Cardiac muscle cell (in vitro differentiated cells and primary cell): ENCODE measurements around the gene AFTPH. TPM values are rescaled to one million over a fixed set of nuclear protein-coding genes. Genes with fewer than 3 reads are reported as not detected.
A peak's percentile ranks its signal among the peaks of the same experiment; 100 is the strongest.

Source experiments
- DNase-seq, 2 donors: peaks; one replicate each; pipeline versions ENCODE4 v3.0.0 to v3.0.0-alpha.2; 2010 to 2017; ENCODE audit warnings: low read depth in 1 of 2, low spot score in 1 of 2
- H3K27ac ChIP-seq: fragments of 200-600 bp; sonication (generic); 2 replicates; pipeline ENCODE4 v1.5.1; 2016
- H3K27me3 ChIP-seq: fragments of 200-600 bp; sonication (generic); 2 replicates; pipeline ENCODE4 v1.6.0; 2016; ENCODE audit warnings: control low read depth
- H3K36me3 ChIP-seq: fragments of 200-600 bp; sonication (generic); 2 replicates; pipeline ENCODE4 v1.5.1; 2016; ENCODE audit warnings: control low read depth
- H3K4me1 ChIP-seq: fragments of 200-600 bp; sonication (generic); 2 replicates; pipeline ENCODE4 v1.8.1; 2017; ENCODE audit warnings: low read depth, mild to moderate bottlenecking, mixed run types
- H3K4me3 ChIP-seq: fragments of 200-600 bp; sonication (generic); 2 replicates; pipeline ENCODE4 v1.5.1; 2016; ENCODE audit warnings: mild to moderate bottlenecking
- H3K9me3 ChIP-seq: fragments of 200-600 bp; sonication (generic); 2 replicates; pipeline ENCODE4 v1.5.1; 2017; ENCODE audit warnings: low read depth, mild to moderate bottlenecking, control low read depth
- polyA plus RNA-seq: library from polyadenylated mRNA; unstranded; fragments of >200 nt; fragmentation: Nextera tagmentation; extraction: Ambion mirVana; gene quantifications from 2 replicates; pipeline ENCODE4 v1.2.1, GENCODE V29; 2016
- total RNA-seq: library from RNA; depleted of rRNA; stranded (reverse); fragments of >200 nt; gene quantifications from 2 replicates; pipeline ENCODE4 v1.2.3, GENCODE V29; 2016
- TF ChIP-seq, protein P1 (sequence below): IDR thresholded peaks from 2 replicates; pipeline ENCODE4 v1.5.1; 2012; ENCODE audit warnings: low read depth, mild to moderate bottlenecking, low read length

Gene AFTPH
- total and polyA plus RNA-seq, 2 experiments from 2014 or later: 7.1 to 18.5 TPM

DNA sequence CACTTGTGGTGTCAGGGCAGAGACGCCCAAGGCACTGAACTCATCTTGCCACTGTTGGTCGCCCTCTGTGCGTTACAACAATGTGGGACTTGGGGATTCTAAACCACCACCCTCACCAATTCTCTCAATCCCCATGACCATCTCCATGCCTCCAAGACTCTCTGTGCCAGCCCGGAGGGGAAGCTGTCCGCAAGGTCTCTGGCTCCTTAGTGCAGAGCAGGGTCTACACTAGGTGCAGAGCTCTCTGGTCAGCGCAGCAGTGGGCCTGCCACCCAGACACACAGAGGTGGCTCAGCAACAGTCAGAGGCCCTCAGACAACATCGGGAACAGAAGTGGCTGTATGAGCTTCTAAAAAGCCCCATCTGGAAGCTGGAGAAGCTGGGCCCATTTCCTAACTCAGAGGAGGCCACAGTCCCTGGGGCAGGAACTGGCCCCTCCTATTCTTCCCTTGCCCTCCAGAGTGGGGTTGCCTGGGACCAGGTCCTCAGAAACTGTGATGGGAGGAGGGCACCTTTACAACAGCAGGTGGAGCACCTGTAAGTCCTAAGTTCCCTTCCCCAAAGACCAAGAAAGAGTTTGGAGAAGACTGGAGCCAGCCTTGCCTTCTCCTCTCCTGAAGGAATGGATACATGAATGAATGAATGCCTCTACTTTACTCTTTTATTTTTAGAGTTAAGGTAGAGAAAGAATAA is 91.9 kb downstream of the AFTPH start:
- TF ChIP-seq, protein P1, sequence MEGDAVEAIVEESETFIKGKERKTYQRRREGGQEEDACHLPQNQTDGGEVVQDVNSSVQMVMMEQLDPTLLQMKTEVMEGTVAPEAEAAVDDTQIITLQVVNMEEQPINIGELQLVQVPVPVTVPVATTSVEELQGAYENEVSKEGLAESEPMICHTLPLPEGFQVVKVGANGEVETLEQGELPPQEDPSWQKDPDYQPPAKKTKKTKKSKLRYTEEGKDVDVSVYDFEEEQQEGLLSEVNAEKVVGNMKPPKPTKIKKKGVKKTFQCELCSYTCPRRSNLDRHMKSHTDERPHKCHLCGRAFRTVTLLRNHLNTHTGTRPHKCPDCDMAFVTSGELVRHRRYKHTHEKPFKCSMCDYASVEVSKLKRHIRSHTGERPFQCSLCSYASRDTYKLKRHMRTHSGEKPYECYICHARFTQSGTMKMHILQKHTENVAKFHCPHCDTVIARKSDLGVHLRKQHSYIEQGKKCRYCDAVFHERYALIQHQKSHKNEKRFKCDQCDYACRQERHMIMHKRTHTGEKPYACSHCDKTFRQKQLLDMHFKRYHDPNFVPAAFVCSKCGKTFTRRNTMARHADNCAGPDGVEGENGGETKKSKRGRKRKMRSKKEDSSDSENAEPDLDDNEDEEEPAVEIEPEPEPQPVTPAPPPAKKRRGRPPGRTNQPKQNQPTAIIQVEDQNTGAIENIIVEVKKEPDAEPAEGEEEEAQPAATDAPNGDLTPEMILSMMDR: no peak
- Histone ChIP-seq H3K9me3 (no peaks in the 10 kb centered on the region), H3K27ac (no peak overlapping the region), H3K4me1 (peaks cover 6% of the 10 kb centered on the region), H3K36me3 (no peaks in the 10 kb centered on the region), H3K27me3 (no peaks in the 10 kb centered on the region), H3K4me3 (no peak overlapping the region)
- DNase-seq: no peak

DNA sequence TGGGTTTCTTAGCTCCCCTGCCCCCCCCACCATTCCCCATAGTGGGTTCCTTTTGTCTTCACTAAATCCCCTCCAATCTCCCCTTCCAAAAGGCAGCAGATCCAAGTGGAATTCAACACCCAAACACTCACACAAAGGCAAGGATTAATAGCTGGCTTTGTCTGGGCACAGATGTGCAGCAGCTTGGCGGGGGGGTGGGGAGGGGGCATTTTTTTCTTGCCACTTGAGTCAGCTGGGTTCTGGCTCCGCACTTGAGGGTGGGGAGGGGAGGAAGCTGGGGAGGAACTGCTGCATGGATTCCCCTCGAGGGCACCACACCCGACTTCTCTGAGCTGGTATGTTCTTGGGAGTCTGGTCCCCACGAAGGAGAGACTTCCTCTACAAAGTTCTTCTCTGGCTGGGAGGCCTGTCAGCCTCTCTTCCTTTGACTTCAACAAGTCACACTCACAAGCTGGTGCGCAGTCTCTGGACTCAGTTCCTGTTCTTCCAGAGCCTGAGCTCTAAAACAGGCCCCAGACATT is 93.6 kb downstream of the AFTPH start:
- Histone ChIP-seq H3K27ac (no peak overlapping the region), H3K4me3 (no peak overlapping the region)
- TF ChIP-seq, protein P1: no peak

DNA sequence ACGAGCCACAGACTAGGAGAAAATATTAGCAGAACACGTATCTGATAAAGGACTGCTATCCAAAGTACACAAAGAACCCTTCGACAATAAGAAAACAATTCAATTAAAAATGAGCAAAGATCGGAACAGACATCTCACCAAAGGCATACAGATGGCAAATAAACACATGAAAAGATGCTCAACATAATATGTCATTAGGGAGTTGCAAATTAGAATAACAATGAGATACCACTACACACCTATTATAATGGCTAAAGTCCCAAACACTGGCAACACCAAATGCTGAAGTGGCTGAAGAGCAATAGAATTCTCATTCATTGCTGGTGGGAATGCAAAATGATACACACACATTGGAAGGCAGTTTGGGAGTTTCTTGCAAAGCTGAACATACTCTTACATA is 96.5 kb downstream of the AFTPH start:
- Histone ChIP-seq H3K4me1 (peaks cover 6% of the 10 kb centered on the region), H3K36me3 (no peaks in the 10 kb centered on the region), H3K4me3 (no peak overlapping the region), H3K27ac (no peak overlapping the region), H3K27me3 (no peaks in the 10 kb centered on the region), H3K9me3 (no peaks in the 10 kb centered on the region)
- DNase-seq: no peak
- TF ChIP-seq, protein P1: no peak

More for the DNA sequence above, 93.6 kb downstream of the AFTPH start:
- H3K4me1 ChIP-seq: peaks cover 6% of the 10 kb centered on the region
- H3K9me3 ChIP-seq: no peaks in the 10 kb centered on the region
- no peaks in the 10 kb centered on the region for H3K36me3 ChIP-seq
- DNase-seq: no peak
- H3K27me3 ChIP-seq: no peaks in the 10 kb centered on the region

DNA sequence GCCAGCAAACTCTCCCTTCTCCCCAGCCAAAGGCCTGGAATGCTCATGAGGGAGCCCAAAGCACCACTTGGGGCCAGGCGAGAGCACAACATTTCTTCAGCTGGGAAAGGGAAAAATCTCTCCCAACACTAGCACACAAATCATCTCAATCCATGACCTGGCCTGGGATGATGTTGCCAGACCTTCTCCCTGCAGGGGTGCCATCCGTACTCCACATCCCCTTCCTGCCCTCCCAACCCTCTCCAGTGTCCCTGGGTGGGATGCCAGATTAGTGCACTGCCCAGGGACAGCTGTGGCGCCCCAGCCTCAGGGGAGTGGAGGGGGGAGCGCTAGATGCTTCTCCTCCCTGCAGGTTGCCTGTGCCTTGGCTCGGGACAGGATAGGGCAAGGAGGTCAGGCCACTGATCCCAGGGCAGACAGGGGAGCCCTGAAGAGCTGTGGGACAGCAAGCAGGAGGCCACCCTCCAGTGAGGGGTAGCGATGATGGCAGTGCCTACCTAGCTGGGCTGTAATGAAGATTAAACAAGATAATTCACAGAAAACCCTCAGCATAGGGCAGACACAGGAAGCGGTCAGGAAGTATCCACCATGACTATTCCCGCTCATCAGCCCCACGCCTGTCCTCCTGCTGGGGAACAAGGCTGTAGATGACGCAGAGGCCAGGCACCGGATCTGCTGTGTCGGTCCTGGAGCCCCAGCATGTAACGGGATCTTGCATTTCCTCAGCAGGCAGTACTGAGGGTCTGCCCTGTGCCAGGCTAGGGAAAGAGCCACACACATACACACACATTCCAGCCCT is 98.5 kb downstream of the AFTPH start:
- Histone ChIP-seq H3K27ac (no peak overlapping the region), H3K9me3 (no peaks in the 10 kb centered on the region), H3K27me3 (no peaks in the 10 kb centered on the region), H3K36me3 (no peaks in the 10 kb centered on the region), H3K4me1 (peaks cover 14% of the 10 kb centered on the region), H3K4me3 (no peak overlapping the region)
- DNase-seq: peak in 1 of 2 donors; percentile 40
- TF ChIP-seq, protein P1: peak; percentile 37

DNA sequence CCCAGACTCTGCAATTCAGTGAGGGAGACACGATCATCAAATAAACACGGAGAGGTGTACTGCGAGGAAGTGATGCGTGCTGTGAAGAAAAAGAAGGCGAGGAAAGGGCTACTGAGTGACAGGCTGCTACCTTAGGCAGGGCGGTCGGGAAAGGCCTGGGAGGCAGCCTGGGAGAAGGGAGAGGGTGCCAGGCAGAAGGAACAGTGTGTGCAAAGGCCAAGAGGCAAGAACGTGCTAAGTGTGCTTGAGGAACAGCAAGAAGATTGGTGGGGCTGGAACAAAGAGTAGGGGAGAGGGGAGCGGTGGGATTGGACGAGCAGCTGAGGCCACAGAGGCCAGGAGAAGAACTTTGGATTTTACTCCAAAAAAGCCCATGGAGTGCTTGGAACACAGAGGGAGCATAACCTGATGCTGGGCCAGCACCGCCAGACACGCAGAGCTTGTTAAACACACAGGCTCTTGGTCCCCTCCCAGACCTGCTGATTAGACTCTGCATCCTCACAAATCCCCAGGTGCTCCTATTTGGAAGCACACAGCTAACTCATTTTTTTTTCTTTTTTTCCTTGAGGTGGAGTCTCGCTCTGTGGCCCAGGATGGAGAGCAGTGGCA is 99.2 kb downstream of the AFTPH start:
- Histone ChIP-seq H3K9me3 (no peaks in the 10 kb centered on the region), H3K36me3 (no peaks in the 10 kb centered on the region), H3K27ac (no peak overlapping the region), H3K4me3 (no peak overlapping the region), H3K4me1 (peaks cover 10% of the 10 kb centered on the region), H3K27me3 (no peaks in the 10 kb centered on the region)
- TF ChIP-seq, protein P1: no peak
- no peak for DNase-seq
